Sigmoid colon (tissue), 3 donors: Measurements from ENCODE around the gene E2F6.

Experiments used
- CTCF ChIP-seq, 4 experiments: fragments of 450-650 bp in 3 of 4; fragments of 200-600 bp in 1 of 4; IDR thresholded peaks; one replicate each; pipeline ENCODE4 v1.5.1; 2016 to 2019; ENCODE audit warnings: antibody characterized with exemption in 4 of 4, mild to moderate bottlenecking in 3 of 4, moderate library complexity in 2 of 4
- POLR2A ChIP-seq, 2 donors: fragments of 450-650 bp; IDR thresholded peaks; one replicate each; pipeline ENCODE4 v1.6.1; 2016; ENCODE audit warnings: antibody characterized with exemption in 2 of 2, mild to moderate bottlenecking in 2 of 2, moderate library complexity in 2 of 2

- no peak for TF ChIP-seq CTCF (IDR thresholded peaks at IDR 0.05)
- TF ChIP-seq POLR2A (IDR thresholded peaks at IDR 0.05), result no peak
Observed at GRCh38 chr2:11420671-11421070, 45.3 kb downstream of the E2F6 start.
